Measurements from ENCODE around the gene UBE3D. TPM values are rescaled to one million over a fixed set of nuclear protein-coding genes. Genes with fewer than 3 reads are reported as not detected.

The UBE3D gene
- total and polyA plus RNA-seq, 2 of the 8 experiments (the other 6 are each of a cell fraction or from before 2014, with no cell fraction given), result 5.7 to 16.3 TPM

GRCh38 chr6:82869493-82869892 is 196.1 kb downstream of the UBE3D start:
- no peak overlapping the region for H3K9ac ChIP-seq (replicated peaks in 1 of 4; ENCODE audit: extremely low read depth in 1 of 4, low read depth in 3 of 4, low read length in 3 of 4)
- no peaks in the 10 kb centered on the region for H3K27me3 ChIP-seq (replicated peaks in 1 of 4; ENCODE audit: control insufficient read depth in 3 of 4, extremely low read depth in 1 of 4, insufficient read depth in 3 of 4, low read length in 3 of 4)
- H3K14ac ChIP-seq (ENCODE audit: insufficient read length), result no peak overlapping the region
- no peak overlapping the region for H4K8ac ChIP-seq (ENCODE audit: extremely low read depth, insufficient read depth, low read length)
- no peak overlapping the region for H3K4me3 ChIP-seq (ENCODE audit: extremely low read depth in 1 of 4, insufficient read depth in 2 of 4, low read depth in 3 of 4, low read length in 4 of 4)
- no peak overlapping the region for H3K4me2 ChIP-seq (ENCODE audit: insufficient read depth in 1 of 2, low read depth in 2 of 2, low read length in 2 of 2)
- ChIA-PET CTCF (ENCODE audit: partially characterized antibody) (no interaction called here), POLR2A (ENCODE audit: partially characterized antibody) (no interaction called here)
- H3K79me2 ChIP-seq (ENCODE audit: control insufficient read depth in 1 of 2, insufficient read depth in 2 of 2, low read length in 2 of 2), result no peaks in the 10 kb centered on the region
- no peak overlapping the region for H4K5ac ChIP-seq (ENCODE audit: insufficient read length, low read depth, low read length)
- no peaks in the 10 kb centered on the region for H4K20me1 ChIP-seq (replicated peaks in 1 of 2; ENCODE audit: control insufficient read depth in 1 of 2, insufficient read depth in 2 of 2, low read length in 2 of 2)
- H3K9me3 ChIP-seq (ENCODE audit: insufficient read depth in 2 of 2, low read depth in 1 of 2, low read length in 1 of 2), result no peaks in the 10 kb centered on the region
- H3K4me1 ChIP-seq (replicated peaks in 1 of 4; ENCODE audit: control insufficient read depth in 3 of 4, insufficient read depth in 4 of 4, low read length in 3 of 4), result no peaks in the 10 kb centered on the region
- no peaks in the 10 kb centered on the region for H3K79me1 ChIP-seq (ENCODE audit: low read depth, low read length)
- no peak overlapping the region for H3K23ac ChIP-seq (ENCODE audit: insufficient read length)
- no peak overlapping the region for H3K56ac ChIP-seq (replicated peaks; ENCODE audit: insufficient read length, low read depth, low read length)
- H3K27ac ChIP-seq (ENCODE audit: low read depth, low read length), result no peak overlapping the region
- H2BK20ac ChIP-seq (ENCODE audit: low read length), result no peak overlapping the region
- FAIRE-seq, result no peak
- H2AK5ac ChIP-seq (ENCODE audit: low read depth, low read length), result no peak overlapping the region
- H3K4ac ChIP-seq (replicated peaks; ENCODE audit: insufficient read length, low read depth, low read length), result no peak overlapping the region
- H2AFZ ChIP-seq (ENCODE audit: low read length), result no peak overlapping the region
- no peaks in the 10 kb centered on the region for H3K36me3 ChIP-seq (ENCODE audit: control insufficient read depth in 2 of 4, insufficient read depth in 4 of 4, low read length in 3 of 4)
- no peak for DNase-seq (ENCODE audit: low read depth in 1 of 2, low spot score in 2 of 2)
- H2BK5ac ChIP-seq (ENCODE audit: low read depth, low read length), result no peak overlapping the region
- H3K18ac ChIP-seq (ENCODE audit: extremely low read depth, low read length), result no peak overlapping the region
- H2BK15ac ChIP-seq (ENCODE audit: low read length), result no peak overlapping the region
- no peak overlapping the region for H2BK120ac ChIP-seq (replicated peaks; ENCODE audit: low read depth, low read length)
- no peak overlapping the region for H2BK12ac ChIP-seq (ENCODE audit: low read depth, low read length)
- H3K23me2 ChIP-seq (ENCODE audit: low read depth, low read length), result no peaks in the 10 kb centered on the region
- H4K91ac ChIP-seq (replicated peaks; ENCODE audit: insufficient read length, low read length), result no peak overlapping the region
- TF ChIP-seq ATF3 (IDR thresholded peaks at IDR 0.05; ENCODE audit: insufficient read depth, low read depth, low read length) (no peak), CEBPB (IDR thresholded peaks at IDR 0.05; ENCODE audit: low read depth, low read length) (no peak), PHF8 (conservative IDR thresholded peaks at IDR 0.05; ENCODE audit: low read depth, low read length) (no peak), CTCF (IDR thresholded peaks at IDR 0.05; ENCODE audit: control extremely low read depth in 1 of 3, insufficient read depth in 1 of 3, low read depth in 1 of 3, low read length in 3 of 3) (no peak), GABPA (IDR thresholded peaks at IDR 0.05; ENCODE audit: borderline replicate concordance, insufficient read depth, low read length) (no peak), BCL11A (IDR thresholded peaks at IDR 0.05; ENCODE audit: low read depth in 2 of 2, low read length in 2 of 2) (no peak)

Data from H1 (cell line).